ENCODE results near the gene P3H3.
A peak's percentile ranks its signal among the peaks of the same experiment; 100 is the strongest.

The P3H3 gene

DNA sequence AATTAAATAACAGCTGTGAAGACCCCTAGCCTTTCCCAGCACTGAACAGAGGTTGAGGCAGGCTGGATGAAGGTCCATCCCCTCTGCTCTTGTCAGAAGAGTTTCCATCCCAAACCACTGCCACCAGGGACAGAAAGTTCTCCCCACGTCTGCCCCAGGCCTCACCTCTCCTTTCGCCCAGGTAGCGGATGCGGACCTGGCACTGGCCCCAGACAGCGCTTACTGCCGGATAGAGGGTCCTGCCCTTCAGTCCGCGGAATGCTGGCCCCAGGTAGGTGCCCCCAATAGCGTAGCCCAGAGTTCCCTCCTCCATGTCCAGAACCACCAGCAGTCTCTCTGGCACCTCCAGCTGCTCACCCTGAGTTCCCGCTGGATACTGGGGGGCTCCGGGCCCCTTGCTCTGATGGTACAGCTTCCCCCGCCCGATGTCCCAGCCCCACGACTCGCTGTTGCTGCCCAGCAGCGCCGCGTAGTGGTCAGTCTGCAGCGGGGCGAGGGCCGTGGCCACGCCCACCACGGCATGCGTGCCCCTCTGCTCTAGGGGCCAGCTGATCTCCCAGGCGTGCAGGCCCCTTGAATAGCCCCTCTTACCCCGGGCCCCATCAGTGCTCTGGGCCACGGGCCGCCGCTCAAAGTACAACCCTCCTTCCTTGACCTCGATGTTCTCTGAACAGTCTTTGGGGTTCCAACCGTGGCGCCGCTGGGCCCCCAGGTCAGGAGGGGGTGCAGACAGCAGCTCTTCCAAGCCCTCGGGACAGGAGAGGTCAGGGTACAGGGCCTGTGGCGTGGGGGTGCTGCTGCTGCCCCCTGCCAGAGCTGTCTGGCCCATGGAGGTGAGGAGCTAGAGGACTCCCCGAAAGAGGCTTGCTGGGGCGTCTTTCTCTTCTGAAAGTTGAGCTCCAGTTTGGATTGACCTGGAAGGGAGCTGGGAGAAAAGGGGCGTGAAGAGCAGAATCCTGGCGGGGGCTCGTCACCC, 44.2 kb downstream of the P3H3 start:
- TF ChIP-seq POLR2AphosphoS5 (IDR thresholded peaks at IDR 0.05; ENCODE audit: low read depth, low read length), result peak; percentile 53; the same call in 1 of the 2 replicates
- TF ChIP-seq, protein P1, sequence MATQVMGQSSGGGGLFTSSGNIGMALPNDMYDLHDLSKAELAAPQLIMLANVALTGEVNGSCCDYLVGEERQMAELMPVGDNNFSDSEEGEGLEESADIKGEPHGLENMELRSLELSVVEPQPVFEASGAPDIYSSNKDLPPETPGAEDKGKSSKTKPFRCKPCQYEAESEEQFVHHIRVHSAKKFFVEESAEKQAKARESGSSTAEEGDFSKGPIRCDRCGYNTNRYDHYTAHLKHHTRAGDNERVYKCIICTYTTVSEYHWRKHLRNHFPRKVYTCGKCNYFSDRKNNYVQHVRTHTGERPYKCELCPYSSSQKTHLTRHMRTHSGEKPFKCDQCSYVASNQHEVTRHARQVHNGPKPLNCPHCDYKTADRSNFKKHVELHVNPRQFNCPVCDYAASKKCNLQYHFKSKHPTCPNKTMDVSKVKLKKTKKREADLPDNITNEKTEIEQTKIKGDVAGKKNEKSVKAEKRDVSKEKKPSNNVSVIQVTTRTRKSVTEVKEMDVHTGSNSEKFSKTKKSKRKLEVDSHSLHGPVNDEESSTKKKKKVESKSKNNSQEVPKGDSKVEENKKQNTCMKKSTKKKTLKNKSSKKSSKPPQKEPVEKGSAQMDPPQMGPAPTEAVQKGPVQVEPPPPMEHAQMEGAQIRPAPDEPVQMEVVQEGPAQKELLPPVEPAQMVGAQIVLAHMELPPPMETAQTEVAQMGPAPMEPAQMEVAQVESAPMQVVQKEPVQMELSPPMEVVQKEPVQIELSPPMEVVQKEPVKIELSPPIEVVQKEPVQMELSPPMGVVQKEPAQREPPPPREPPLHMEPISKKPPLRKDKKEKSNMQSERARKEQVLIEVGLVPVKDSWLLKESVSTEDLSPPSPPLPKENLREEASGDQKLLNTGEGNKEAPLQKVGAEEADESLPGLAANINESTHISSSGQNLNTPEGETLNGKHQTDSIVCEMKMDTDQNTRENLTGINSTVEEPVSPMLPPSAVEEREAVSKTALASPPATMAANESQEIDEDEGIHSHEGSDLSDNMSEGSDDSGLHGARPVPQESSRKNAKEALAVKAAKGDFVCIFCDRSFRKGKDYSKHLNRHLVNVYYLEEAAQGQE (IDR thresholded peaks at IDR 0.05; ENCODE audit: insufficient read depth in 1 of 2, low read depth in 2 of 2, low read length in 2 of 2), result no peak
- TF ChIP-seq SIN3A (IDR thresholded peaks at IDR 0.05; ENCODE audit: borderline replicate concordance, insufficient read depth, low read length), result peak; percentile 97

DNA sequence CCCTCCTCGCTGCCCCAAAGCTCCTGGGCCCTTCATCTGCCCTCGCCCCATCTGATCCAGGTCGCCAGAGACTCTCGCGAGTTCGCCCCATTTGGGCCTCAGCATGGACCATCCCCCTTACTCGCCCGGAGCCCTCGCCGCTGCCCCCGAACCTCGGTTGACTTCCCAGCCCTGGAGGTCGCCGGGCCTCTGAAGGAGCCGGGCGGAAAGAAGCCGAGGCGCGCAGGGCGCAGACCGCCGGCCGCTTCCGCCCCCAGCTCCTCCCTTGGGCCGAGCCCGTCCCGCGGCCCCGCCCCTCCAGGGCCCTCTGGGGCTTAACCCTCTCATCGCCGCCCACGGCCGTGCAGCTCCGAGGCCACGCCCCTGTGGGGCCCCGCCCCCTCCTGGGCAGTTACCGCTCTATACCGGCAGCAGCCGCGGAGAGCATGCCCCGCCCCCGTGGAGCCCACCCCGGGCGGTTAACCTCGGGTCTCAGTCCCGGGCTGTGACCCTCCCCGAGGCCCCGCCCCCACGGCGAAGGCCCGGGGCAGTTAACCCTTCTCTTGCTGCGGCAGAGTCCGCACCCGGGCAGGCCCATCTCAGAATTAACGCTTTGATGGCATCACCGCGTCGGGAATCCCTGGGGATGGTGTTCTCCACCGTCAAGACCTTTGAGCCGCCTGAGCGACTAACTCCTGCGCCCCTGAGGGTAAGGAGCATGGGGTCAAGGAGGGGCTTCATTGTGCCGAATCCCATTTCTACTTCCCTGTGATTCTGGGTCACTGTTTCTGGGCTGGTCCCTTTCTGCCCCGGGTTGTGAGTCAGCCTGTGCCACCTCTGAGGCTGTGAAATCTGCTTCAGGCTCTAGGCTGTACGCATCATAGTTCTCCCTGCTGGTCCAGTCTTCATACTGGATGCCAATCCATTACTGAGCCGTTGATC, 45.1 kb downstream of the P3H3 start, which contains the start of gene SPSB2:
SPSB2 (minus strand) TSS at position 210 of the 921 bp plus-strand sequence. CDS start 402 bp downstream, outside the sequence.
- TF ChIP-seq TAF1 (IDR thresholded peaks at IDR 0.05; ENCODE audit: borderline replicate concordance, insufficient read depth, low read length) (peak; percentile 71; the same call in 1 of the 2 replicates), SIN3A (IDR thresholded peaks at IDR 0.05; ENCODE audit: borderline replicate concordance, insufficient read depth, low read length) (peak; percentile 81; the same call in 1 of the 2 replicates), POLR2AphosphoS5 (IDR thresholded peaks at IDR 0.05; ENCODE audit: low read depth, low read length) (peak; percentile 84; the same call in 1 of the 2 replicates), FOXP2 (optimal IDR thresholded peaks at IDR 0.05; ENCODE audit: borderline replicate concordance, extremely low read depth, extremely low read length, insufficient read depth) (no peak)
- TF ChIP-seq, protein P1 (IDR thresholded peaks at IDR 0.05; ENCODE audit: insufficient read depth in 1 of 2, low read depth in 2 of 2, low read length in 2 of 2), result 0 out of 4 replicates have a peak, but pooled peaks of 1 of the 2 experiments have one; percentile 29

DNA sequence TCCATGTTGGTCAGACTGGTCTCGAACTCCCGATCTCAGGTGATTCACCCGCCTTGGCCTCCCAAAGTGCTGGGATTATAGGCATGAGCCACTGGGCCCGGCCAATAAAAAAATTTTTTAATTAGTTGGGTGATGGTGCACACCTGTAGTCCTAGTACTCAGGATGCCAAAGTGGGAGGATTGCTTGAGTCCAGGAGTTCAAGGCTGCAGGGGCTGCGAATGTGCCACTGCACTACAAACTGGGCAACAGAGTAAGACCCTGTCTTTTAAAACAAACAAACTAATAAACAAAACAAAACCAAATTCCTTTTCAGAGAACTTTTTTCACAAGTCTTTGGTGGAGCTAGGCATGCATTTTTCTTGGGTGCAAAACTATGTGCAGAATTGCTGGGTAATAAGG, 55.0 kb downstream of the P3H3 start:
- TF ChIP-seq, protein P1 (IDR thresholded peaks at IDR 0.05; ENCODE audit: insufficient read depth in 1 of 2, low read depth in 2 of 2, low read length in 2 of 2), result no peak
- TF ChIP-seq TAF1 (IDR thresholded peaks at IDR 0.05; ENCODE audit: borderline replicate concordance, insufficient read depth, low read length) (no peak), SIN3A (IDR thresholded peaks at IDR 0.05; ENCODE audit: borderline replicate concordance, insufficient read depth, low read length) (no peak), FOXP2 (optimal IDR thresholded peaks at IDR 0.05; ENCODE audit: borderline replicate concordance, extremely low read depth, extremely low read length, insufficient read depth) (no peak)

DNA sequence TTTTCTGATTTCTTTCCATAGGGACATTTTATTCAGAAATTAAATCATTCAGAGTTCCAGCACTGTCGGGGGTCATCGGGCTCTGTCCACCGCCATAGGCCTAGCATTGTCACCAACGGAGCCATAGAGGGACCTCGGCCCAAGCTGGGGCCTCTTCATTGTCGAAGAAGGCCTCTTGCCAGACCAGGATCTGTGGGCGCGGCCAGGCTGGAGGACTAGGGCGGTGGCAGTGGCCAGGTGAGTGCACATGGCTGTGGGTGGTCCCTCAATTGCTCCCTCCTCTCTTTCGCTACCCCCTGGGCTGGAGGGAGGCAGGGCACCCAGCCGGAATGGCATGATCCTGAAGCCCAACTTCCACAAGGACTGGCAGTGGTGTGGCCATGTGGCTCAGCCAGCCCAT, 55.5 kb downstream of the P3H3 start:
- TF ChIP-seq TAF1 (IDR thresholded peaks at IDR 0.05; ENCODE audit: borderline replicate concordance, insufficient read depth, low read length) (no peak), SIN3A (IDR thresholded peaks at IDR 0.05; ENCODE audit: borderline replicate concordance, insufficient read depth, low read length) (no peak), POLR2AphosphoS5 (IDR thresholded peaks at IDR 0.05; ENCODE audit: low read depth, low read length) (no peak), FOXP2 (optimal IDR thresholded peaks at IDR 0.05; ENCODE audit: borderline replicate concordance, extremely low read depth, extremely low read length, insufficient read depth) (no peak)
- TF ChIP-seq, protein P1 (IDR thresholded peaks at IDR 0.05; ENCODE audit: insufficient read depth in 1 of 2, low read depth in 2 of 2, low read length in 2 of 2), result no peak
